NCI-H2171 treated with DMSO at 0.1 percent for 48 hours (cell line): ENCODE measurements around the gene CCDC60.
"Not testable (repeated sequence)": the region's sequence is repeated elsewhere in the genome, so short reads cannot be mapped to it uniquely, and the experiment has no call there.

Experiments used
- DNase-seq: peaks from one replicate; lab custom pipeline; 2025; lab: John Stamatoyannopoulos, UW

The CCDC60 gene

DNA sequence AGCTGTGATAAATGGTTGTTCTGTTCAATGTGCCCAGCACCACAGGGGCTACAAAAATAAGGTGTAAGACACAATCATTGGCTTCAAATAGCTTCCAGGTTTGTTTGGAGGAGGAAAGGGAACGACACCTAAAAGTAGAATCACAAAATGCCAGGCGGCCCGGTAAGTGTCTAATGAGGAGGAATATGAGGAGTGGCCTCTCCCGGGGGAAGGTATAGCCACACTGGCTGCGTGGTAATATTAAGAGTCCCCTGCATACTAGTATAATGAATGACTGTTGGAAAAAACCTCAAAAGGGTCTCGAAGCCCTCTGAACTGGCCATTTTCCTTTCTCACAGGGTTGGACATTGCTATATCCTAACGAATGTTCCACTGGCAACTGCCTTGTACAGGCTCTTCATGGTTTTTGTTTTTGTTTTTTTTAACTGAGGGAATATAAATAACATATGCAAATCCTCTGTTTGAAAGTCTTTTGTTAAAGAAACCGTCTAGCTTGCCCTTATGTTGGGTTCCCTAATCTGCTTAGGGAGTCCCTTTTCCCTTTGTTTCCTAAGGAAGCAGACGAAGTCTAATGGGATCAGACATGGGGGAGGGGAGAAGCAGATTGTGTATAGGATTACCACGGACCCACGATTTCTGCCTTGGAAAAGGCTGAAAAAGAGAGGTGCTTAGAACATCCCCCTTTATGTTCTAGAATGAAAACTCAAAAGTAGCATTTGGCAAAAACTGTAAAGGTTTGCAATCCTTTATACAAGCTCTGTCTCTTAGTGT lies 4.2 kb downstream of the CCDC60 start:
- peak; percentile 36 for DNase-seq

DNA sequence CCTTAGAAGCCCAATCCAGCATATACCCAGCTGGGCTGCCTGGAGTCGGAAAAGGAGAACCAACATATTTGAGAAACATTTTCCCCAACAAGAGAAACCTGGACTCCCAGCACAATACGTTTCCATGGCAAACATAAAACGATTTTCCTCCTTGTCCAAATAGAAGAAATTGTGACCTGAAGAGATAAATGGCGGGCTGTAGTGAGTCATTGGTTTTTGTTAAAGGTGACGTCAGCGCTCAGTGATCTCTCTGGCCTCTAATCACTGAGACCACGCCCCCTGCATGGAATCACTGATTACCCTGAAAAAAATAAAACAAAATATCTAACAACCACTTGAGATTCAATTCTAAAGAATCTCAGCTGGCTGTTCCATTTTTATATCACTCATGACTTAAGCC lies 6.0 kb downstream of the CCDC60 start:
- no peak for DNase-seq

DNA sequence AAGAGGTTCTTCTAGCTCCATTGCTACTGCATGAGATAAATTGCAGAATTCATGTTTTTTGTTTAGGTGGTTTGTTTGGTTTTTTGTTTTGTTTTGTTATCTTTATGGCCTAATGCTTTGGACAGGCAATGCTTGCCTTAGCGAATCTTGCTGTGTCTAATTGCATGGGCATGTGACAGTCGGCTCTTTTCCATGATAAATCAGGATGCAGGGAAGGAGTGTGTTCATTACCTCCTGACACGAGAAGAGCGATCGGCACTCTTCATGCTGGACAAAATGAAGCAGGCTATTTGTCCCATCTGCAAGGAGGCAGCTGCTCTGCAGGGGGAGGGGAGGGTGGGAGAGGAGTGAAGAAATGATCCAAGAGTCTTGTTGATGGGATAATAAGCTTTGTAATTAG lies 6.5 kb downstream of the CCDC60 start:
- no peak for DNase-seq

DNA sequence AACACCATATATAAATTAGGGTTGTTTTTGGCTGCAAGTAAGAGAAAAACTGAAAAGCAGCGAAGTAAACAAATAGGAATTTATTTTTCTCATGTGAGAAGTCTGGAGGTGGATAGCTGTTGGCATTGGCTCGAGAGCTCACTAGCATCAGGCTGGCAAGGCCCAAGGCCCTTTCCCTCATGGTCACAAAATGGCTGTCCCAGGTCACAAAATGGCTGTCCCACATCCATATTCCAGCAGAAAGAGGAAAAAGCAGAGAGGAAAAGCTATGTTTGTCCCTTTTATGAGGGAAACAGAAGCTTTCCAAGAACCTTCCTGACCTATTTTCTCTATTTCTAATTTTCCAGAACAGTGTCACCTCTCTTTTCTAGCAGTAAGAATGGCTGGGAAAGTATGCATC lies 7.5 kb downstream of the CCDC60 start:
- no peak for DNase-seq

DNA sequence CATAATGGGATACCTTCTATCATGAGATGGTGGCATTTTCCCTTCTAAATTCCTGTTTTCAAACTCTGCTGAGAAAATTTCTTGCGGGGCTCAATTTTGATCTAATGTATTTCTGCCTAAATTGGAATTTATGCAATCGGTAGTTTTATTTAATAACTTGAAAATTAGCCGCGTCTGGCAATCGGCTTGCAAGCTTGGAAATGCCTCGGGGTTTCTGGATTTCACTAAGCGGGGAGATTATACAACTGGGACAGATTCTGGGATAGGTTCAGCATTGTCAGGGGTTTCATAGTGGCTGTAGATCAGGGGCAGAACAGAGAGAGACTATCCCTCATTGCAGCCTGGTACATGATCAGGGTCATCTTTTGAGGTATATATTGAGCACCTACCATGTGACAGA lies 8.6 kb downstream of the CCDC60 start:
- DNase-seq: no peak

DNA sequence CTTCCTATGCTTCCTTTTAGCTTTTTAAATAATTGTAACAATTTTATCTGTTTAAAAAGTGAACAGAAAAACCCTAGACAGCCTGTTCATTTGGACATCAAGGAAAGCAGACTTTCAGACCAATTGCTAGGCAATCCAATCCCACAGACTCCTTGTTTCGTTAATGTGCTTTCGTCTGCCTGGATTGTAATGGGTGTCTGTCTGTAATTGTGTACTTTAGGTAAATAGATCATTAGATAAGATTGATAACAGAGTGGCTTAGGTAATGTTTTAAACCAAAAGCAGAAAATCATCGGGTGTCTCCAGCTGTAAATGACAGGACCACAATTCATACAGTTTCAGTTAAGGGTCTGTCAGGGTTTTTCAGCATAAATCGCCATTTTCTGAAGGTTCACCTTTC lies 19.6 kb downstream of the CCDC60 start:
- DNase-seq: peak; percentile 59

DNA sequence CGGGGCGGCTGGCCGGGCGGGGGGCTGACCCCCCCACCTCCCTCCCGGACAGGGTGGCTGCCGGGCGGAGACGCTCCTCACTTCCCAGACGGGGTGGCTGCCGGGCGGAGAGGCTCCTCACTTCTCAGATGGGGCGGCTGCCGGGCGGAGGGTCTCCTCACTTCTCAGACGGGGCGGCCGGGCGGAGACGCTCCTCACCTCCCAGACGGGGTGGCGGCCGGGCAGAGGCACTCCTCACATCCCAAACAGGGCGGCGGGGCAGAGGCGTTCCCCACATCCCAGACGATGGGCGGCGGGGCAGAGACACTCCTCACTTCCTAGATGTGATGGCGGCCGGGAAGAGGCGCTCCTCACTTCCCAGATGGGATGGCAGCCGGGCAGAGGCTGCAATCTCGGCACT lies 25.8 kb downstream of the CCDC60 start:
- DNase-seq: not testable (repeated sequence)

DNA sequence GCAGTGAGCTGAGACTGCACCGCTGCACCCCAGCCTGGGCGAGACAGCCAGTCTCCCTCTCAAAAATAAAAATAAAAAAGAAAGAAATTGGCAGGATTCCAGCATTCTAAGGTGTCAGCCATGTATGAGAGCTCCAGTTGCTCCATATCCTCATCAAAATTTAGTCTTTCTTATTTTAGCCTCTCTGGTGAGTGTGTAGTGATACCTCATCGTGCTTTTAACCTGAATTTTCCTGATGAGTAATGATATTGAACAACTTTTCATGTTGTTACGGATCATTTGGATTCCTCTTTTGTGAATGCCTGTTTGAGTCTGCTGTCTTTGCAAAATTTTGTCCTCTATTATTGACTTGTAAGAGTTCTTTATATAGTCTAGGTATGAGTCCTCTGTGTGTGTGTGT lies 28.5 kb downstream of the CCDC60 start:
- no peak for DNase-seq

DNA sequence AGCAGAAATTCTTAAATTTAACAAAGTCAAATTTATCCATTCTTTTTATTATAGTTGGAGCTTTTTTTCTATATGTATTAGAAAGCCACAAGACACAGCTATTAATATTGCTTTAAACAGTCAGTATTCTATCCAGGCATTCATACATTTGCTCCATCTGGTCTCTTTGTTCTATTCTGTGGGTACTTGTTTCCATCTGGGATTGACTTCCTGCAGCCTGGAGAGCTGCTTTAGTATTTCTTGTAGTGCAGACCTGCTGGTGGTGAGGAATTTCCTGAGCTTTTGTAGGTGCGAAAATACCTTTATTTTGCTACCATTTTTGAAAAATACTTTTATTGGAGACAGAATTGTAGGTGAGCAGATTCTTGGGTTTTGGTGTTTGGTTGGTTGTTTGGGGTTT lies 29.0 kb downstream of the CCDC60 start:
- DNase-seq: peak; percentile 42

DNA sequence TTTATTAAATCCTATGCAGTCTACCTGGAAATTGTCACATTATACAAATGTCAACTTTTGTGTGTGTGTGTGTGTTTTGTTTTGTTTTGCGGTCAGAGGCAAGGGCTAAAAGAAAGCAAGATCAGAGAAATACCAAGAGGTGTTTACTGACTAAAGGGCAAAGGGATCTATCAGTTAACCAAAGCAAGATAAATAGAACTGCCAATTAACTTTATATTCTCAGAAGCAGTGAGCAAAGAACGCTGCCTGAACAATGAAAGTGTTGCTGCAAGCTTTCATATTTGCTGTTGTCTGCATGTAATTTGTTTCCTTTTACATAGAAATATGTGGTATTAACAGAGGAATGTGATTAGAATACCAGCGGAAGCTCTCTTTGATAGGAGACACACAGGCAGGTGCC lies 30.9 kb downstream of the CCDC60 start:
- no peak for DNase-seq

DNA sequence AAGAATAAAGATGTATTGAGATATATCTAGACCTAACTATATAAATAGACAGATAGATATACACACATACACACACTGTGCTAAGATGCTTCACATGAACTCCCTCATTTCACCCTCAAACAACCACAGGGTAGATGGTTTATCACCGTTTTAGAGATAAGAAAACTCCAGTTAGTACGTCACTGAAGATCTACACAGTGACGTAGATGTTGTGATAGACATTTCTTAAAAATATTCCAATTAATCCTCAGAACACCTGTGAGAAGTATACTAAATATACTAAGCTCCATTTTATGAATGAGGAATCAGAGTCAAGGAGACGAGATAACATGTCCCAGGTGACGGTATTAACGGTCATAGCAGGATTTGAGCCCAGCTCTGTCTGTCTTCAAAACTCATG lies 31.5 kb downstream of the CCDC60 start:
- DNase-seq: no peak

DNA sequence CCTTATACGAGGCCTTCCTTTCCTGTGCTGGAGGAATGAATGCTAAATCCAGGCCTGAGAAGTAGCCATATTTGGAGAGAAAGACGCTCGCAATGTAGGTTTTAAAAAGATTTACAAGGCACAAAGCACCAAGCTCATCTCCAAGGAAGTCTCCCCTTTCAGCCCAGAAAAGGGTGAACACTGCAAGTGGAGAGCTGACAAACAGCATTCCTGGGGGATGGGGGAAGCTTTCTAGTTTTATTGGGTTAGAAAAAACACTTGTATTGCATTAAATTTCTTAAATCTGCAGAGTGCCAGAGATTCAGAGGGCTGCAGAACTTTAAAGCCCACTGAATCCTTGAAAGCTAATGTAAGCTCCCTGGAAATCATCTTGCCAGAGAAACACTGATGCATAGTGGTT lies 34.6 kb downstream of the CCDC60 start:
- no peak for DNase-seq

DNA sequence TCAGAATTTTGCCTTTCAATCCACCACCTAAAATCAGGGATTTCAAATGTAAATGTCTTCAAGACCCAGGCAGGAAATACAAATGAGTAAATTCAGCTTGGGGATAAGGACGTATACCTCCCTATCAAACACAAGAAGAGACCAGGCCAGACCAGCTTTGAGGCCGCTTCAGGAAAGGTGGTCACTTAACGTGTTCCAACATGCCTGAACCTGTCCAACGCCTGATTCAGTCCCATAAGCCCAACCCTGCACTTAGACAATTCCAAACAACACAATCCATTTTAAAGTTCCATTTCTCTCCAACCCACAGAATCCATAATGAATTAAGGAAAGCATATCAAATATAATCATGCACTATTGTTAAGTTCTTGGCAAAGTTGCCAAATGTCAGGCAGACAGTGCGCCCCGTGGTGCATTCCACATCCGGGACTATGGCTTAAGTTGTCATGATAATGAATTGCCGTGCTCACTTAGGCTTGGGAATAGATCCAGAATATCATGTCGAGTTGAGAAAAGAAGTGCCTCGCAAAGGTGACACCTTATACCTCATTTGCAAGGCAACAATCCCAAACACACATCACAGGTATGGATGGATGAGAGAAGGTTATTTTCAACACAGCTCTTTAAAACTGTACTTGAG lies 35.5 kb downstream of the CCDC60 start:
- DNase-seq: no peak

DNA sequence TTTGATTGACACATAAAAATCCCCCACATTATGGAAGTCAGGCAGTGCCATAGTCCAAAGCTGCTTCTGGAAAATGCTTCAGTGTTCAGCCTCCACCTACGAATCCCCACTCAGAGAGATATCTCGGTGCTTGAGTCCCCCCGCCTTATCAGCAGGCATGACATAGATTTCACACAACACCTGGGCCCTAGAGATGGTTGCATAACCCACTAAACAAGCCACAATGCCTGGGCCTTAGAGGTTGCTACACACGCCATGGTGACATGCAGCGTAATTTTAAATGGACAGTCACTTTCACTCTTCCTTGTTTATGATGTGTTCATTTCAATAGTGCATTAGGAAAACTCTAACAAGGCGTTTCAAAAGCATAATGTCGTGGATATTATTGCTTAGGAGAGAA lies 38.0 kb downstream of the CCDC60 start:
- DNase-seq: no peak

DNA sequence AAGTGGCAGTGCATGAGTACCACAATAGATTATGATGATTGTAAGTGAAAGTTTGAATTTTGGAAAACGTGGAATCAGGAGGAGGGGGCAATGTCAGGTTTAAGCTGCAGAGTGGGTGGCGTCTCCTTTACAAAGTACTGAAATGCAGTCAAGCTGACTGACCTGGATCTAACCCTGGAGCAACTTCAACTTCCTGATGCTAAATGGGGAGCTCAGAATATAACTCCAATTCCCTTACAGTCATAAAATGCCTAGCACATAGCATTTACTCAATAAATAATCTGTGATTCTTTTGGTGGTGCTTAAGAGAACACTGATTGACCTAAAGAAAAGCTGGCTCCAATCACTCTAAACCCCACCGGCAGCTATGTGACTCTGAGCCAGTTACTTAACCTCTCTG lies 38.5 kb downstream of the CCDC60 start:
- no peak for DNase-seq

DNA sequence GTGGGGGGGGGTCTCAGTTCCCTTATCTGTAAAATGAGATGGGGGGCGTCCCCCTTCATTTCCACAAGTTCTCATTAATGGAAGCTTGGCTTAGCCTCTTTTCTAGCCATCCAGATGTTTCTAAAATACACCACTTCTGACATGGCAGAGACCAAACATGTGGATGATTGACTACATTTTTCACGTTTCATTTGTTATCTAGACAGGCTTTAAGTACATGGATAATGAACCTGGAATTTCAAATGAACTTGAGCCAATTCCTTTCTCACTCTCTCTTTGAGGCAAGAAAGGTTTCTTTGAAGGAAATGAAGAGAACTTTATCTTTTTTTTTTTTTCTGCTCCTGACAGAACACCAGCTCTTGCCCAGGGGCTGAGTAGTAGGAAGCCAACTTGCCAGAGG lies 39.1 kb downstream of the CCDC60 start:
- no peak for DNase-seq

DNA sequence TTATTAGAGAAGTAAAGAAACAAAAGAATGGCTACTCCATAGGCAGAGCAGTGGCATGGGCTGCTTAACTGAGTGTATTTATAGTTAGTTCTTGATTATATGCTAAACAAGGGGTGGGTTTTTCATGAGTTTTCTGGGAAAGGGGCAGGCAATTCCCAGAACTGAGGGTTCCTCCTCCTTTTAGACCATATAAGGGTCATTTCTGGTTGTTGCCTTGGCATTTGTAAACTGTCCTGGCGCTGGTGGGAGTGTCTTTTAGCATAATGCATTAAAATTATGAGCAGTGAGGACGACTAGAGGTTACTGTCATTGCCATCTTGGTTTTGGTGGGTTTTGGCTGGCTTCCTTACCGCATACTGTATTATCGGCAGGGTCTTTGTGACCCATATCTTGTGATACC lies 40.1 kb downstream of the CCDC60 start:
- no peak for DNase-seq

DNA sequence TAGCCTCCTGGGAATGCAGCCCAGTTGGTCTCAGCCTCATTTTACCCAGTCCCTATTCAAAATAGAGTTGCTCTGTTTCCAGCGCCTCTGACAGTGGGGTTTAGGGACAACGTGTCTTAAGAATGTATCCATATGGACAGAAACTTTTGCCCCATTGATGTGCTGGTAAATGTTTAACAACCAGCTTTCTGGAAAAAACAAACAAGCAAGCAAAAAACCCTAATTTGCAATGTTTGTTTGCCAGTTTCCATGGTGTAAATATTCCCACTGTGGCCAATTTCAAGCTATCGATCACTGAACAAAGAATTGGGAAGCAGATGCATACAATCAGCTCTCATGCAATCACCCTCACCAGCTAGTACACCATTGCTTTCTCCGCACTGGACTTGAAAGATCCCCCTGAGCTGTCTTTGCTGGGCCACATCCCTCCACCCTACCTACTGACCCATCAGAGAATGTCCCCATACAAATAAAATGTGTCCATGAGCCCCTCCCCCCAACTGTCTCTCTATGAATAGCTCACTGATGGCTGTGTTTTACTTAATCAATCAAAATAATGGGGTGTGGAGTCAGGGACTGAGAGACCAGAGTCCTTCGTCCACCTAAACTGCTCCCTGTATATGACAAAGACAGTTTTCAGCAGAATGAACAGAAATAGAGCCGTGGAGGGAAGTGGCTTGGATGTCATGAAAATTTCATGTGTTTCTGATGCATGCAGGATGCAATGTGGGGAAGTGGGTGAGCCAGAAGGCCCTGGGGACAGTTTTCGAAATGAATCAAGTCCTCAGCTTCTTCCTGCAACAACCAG lies 40.8 kb downstream of the CCDC60 start:
- DNase-seq: no peak

DNA sequence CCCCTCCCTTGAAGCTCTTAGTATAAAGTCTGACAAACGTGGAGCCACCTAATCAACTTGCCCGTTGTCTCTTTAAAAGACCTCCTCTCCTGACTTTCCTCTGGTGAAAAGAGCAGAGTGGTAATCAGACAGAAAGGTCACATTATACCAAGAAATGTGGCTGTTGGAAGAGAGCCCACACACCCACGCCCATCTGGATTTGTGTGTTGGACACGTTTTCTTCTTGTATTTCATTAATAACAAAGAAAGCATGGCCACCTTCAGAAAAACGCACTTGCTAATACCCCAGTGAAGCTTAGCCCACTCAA lies 41.3 kb downstream of the CCDC60 start:
- DNase-seq: peak; percentile 15

DNA sequence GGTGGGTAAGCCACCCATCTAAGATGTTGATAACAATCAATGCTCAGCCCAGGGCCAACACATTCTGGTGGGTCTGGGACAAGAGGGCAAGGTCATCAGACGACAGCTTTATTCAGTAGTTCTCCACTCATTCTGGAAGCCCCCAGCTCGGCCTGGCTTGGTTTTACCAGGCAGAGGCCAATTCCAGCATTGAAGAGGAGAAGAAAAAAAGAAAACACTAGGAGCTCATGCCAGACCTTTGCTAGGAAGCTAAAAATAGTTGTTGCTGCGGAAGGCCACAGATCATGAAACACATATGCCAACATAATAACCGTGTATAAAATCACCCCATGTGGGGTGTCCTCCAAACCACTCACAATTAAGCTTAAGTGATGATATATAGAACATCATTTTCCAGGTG lies 44.4 kb downstream of the CCDC60 start:
- no peak for DNase-seq

DNA sequence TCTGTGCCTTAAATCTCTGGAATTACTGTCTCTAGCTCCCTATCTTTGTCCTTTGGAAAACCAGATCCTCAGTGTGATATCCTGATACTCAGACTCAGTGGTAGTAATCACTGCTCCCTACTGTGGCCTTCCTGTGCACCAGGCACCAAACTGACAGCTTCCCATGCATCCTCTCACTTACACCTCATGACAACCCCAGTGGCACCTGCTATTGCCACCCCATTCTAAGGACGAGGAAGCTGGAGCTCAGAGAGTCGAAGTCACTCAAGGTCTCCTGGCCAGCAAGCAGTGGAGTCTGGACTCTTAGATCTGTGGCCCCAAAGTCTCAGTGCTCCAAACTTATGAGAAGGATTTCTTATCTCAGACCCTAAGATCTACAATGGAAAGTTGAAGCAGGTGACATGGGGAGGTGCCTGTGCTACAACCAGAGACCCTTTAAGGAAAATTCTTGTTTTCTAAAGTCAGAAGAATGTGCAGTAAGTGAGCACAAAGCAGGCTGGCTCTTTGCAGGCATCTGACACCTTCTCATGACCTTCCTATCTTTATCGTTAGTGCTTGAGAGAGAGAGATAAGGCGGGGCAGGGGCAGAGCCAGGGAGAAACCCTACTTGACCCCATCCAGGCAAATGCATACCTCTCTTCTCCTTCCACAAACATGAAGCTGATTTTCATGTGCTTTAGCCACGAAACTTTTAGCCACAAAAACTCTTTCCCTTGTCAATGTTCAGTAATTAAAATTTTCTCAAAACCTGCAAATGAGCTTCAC lies 47.1 kb downstream of the CCDC60 start:
- no peak for DNase-seq

DNA sequence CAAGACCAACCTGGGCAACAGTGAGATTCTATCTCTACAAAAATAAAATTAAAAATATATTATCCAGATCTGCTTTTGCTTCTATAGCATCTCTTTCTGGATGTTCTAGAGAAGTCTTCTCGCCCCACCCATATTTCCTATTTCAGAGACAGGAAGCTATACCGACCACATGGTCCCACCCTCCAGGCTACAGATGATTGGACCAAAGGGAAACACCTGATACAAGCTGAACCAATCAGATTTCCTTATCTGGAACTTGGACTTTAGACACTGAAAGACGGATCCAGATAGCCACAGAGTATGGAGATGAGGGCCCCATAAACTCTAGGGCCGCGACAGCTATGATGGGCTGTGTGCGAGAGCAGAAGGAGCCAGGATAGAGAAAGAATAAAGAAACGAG lies 48.7 kb downstream of the CCDC60 start:
- no peak for DNase-seq

DNA sequence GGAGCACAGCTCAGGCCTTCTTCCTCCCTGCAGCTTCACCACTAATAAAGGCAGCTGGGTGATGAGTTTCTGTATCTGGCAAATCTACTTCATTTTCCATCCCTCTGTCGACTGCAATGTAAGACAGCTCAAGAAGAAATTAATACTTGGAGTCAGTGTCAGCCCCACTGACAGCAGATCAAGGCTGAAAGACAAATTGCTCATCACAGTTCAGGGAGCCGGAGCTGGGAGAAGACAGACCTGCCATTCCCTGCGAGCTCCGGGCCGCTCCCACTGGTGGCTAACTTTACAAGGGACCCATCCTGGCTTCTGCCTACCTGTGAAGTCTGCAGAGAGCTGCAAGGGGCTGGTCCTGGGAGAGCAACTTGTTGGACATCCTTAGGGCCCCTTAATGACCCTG lies 49.8 kb downstream of the CCDC60 start:
- no peak for DNase-seq
